Mesothelial cell of epicardium (in vitro differentiated cells): ENCODE measurements around the gene RNU5D-1. TPM values are rescaled to one million over a fixed set of nuclear protein-coding genes. Genes with fewer than 3 reads are reported as not detected.

Source experiments
- DNase-seq, 2 experiments: peaks; one replicate each; pipeline ENCODE4 v3.0.0; 2021; ENCODE audit warnings: low spot score in 2 of 2; ENCODE audit not compliant: unreplicated experiment in 2 of 2
- H3K27ac Mint-ChIP-seq: 2 replicates; pipeline ENCODE4 v1.8.0; 2021; ENCODE audit warnings: mixed read lengths
- H3K27me3 Mint-ChIP-seq: 2 replicates; pipeline ENCODE4 v1.8.0; 2021; ENCODE audit warnings: low read depth, mixed read lengths
- H3K36me3 Mint-ChIP-seq: 2 replicates; pipeline ENCODE4 v1.8.0; 2021; ENCODE audit warnings: mixed read lengths
- H3K4me1 Mint-ChIP-seq: 2 replicates; pipeline ENCODE4 v1.8.0; 2021; ENCODE audit warnings: mixed read lengths
- H3K4me3 Mint-ChIP-seq: 2 replicates; pipeline ENCODE4 v1.8.0; 2021; ENCODE audit warnings: mild to moderate bottlenecking, moderate library complexity, mixed read lengths
- H3K9me3 Mint-ChIP-seq: 2 replicates; pipeline ENCODE4 v1.8.0; 2021; ENCODE audit warnings: mixed read lengths
- total RNA-seq: library from RNA; stranded (reverse); gene quantifications from 3 replicates; pipeline ENCODE4 v1.2.1, GENCODE V29; 2021
- TF ChIP-seq, protein P1 (sequence below): fragments of 200-600 bp; sonication (generic); IDR thresholded peaks from one replicate; pipeline ENCODE4 v1.5.0; 2021; ENCODE audit warnings: antibody characterized with exemption; ENCODE audit not compliant: unreplicated experiment

Gene RNU5D-1
- total RNA-seq, 1 donor from 2014 or later = not detected

DNA sequence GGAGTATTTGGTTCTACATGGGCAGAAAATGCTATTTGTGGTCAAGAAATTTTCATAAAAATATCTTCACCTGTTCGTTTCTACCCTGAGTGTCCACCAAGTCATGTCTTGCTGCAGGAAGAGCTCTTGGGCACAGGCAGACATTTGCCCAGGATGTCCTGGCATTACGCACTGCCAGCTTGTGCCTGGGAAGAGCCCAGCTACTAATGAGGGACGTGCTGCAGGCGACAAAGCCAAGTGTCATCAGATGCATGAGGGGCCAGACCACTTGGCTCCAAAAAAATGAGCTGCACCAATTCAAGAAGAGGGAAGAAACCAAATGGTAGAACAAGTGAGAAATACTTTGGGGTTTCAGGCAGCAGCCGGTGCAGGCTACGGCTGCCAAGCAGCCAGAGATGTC lies 12.9 kb downstream of the RNU5D-1 start:
- Mint-ChIP-seq H3K36me3 (no peaks in the 10 kb centered on the region), H3K4me3 (no peak overlapping the region), H3K27ac (no peak overlapping the region), H3K4me1 (peaks cover 6% of the 10 kb centered on the region), H3K27me3 (no peaks in the 10 kb centered on the region), H3K9me3 (no peaks in the 10 kb centered on the region)
- TF ChIP-seq, protein P1, sequence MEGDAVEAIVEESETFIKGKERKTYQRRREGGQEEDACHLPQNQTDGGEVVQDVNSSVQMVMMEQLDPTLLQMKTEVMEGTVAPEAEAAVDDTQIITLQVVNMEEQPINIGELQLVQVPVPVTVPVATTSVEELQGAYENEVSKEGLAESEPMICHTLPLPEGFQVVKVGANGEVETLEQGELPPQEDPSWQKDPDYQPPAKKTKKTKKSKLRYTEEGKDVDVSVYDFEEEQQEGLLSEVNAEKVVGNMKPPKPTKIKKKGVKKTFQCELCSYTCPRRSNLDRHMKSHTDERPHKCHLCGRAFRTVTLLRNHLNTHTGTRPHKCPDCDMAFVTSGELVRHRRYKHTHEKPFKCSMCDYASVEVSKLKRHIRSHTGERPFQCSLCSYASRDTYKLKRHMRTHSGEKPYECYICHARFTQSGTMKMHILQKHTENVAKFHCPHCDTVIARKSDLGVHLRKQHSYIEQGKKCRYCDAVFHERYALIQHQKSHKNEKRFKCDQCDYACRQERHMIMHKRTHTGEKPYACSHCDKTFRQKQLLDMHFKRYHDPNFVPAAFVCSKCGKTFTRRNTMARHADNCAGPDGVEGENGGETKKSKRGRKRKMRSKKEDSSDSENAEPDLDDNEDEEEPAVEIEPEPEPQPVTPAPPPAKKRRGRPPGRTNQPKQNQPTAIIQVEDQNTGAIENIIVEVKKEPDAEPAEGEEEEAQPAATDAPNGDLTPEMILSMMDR = no peak
- no peak for DNase-seq

- TF ChIP-seq, protein P1 = no peak
- no peaks in the 10 kb centered on the region for H3K9me3 Mint-ChIP-seq
- DNase-seq = no peak
- no peaks in the 10 kb centered on the region for H3K27me3 Mint-ChIP-seq
- no peaks in the 10 kb centered on the region for H3K36me3 Mint-ChIP-seq
- H3K4me3 Mint-ChIP-seq = no peak overlapping the region
- H3K4me1 Mint-ChIP-seq = peaks cover 6% of the 10 kb centered on the region
- H3K27ac Mint-ChIP-seq = no peak overlapping the region
Observed at GRCh38 chr1:44717653-44718052, 13.3 kb downstream of the RNU5D-1 start.

DNA sequence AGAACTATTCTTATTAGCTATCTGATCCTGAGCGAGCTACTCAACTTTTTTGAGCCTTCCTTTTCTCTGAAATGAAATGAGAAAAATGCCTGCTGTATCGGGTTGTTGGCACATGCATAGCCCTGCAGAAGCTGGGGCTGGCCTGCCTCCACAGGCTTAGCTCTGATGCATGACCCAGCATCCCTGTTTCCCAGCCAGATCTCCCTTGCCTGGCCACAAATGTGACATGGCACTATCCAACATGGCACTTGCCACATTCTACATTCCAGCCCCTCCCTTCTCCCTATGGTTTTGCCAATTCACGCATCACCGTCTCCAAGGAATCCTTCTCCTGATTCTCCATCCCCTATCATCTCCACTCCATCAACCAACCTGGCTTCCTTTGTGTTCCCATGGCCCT lies 13.8 kb downstream of the RNU5D-1 start:
- H3K4me1 Mint-ChIP-seq = peaks cover 6% of the 10 kb centered on the region
- no peak overlapping the region for H3K27ac Mint-ChIP-seq
- DNase-seq = no peak
- H3K9me3 Mint-ChIP-seq = no peaks in the 10 kb centered on the region
- TF ChIP-seq, protein P1 = no peak
- H3K4me3 Mint-ChIP-seq = no peak overlapping the region
- H3K36me3 Mint-ChIP-seq = no peaks in the 10 kb centered on the region
- H3K27me3 Mint-ChIP-seq = no peaks in the 10 kb centered on the region

DNA sequence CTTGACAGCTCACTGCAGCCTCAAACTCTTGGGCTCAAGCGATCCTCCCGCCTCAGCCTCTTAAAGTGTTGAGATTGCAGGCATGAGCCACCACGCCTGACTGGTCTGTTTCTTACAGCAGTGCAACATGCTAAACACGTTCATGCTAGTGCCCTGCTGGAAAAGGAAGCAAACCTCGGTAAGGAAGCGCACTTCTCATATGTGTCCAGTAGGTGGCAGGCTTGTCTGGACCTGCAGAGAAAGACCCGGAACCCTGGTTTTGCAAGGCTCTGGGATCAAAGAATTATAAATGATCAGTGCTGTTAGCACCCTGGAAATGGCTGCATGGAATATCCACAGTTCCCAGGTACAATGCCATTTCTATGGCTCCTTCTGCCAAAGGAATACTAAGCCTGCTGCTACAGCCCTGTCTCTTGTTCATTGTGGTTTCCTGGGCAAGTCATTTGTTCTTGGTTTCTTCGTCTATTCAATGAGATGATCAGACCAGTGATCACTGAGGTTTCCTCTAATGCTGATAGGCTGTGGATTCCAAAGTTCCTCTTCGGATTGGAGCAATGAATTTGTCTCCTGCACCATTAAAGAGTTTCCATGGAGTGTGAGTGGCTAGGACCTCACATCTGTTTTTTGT lies 15.9 kb downstream of the RNU5D-1 start:
- peak in 1 of 2 experiments; percentile 71 for DNase-seq
- Mint-ChIP-seq H3K9me3 (no peaks in the 10 kb centered on the region), H3K4me3 (no peak overlapping the region), H3K4me1 (peaks cover 2% of the 10 kb centered on the region), H3K36me3 (peaks cover 2% of the 10 kb centered on the region), H3K27me3 (no peaks in the 10 kb centered on the region), H3K27ac (no peak overlapping the region)
- TF ChIP-seq, protein P1 = peak; percentile 91

DNA sequence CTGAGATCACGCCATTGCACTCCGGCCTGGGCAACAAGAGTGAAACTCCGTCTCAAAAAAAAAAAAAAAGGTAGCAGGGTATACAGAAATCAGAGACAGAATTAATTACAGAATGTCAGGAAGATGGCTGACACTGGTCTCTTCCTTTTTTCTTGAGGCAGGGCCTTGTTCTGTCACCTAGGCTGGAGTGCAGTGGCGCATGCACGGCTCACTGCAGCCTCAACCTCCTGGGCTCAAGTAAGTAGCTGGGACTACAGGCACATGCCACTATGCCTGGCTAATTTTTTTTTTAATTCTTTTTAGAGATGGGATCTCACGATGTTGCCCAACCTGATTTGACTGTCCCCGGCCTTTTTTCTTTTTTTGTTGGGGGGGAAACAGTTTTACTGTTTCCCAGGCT lies 16.4 kb downstream of the RNU5D-1 start:
- Mint-ChIP-seq H3K4me1 (peaks cover 2% of the 10 kb centered on the region), H3K36me3 (peaks cover 2% of the 10 kb centered on the region), H3K27ac (no peak overlapping the region), H3K27me3 (no peaks in the 10 kb centered on the region), H3K9me3 (no peaks in the 10 kb centered on the region), H3K4me3 (no peak overlapping the region)
- TF ChIP-seq, protein P1 = no peak
- DNase-seq = no peak
